Stimulated activated naive CD8-positive, alpha-beta T cell treated with anti-CD3 and anti-CD28 coated beads, Interleukin-15, Interleukin-2, amounts not matched to agents 100 ng/mL and 50 ng/mL, for 24 hours (primary cell): ENCODE data around the gene TRIM17.

Experiments
- H3K27ac Mint-ChIP-seq: one replicate; pipeline ENCODE4 v1.8.0; 2021; ENCODE audit warnings: mild to moderate bottlenecking, mixed read lengths
- H3K27me3 Mint-ChIP-seq: one replicate; pipeline ENCODE4 v1.8.0; 2021; ENCODE audit warnings: mixed read lengths
- H3K36me3 Mint-ChIP-seq: one replicate; pipeline ENCODE4 v1.8.0; 2021; ENCODE audit warnings: low read depth, mixed read lengths
- H3K4me1 Mint-ChIP-seq: one replicate; pipeline ENCODE4 v1.8.0; 2021; ENCODE audit warnings: low read depth, mixed read lengths
- H3K4me3 Mint-ChIP-seq: one replicate; pipeline ENCODE4 v1.8.0; 2021; ENCODE audit warnings: mild to moderate bottlenecking, mixed read lengths
- H3K9me3 Mint-ChIP-seq: one replicate; pipeline ENCODE4 v1.8.0; 2021; ENCODE audit warnings: mixed read lengths

Gene TRIM17

GRCh38 chr1:228455715-228456114 lies 39.1 kb upstream of the TRIM17 start:
- Mint-ChIP-seq H3K27ac (no peak overlapping the region), H3K4me1 (peaks cover 36% of the 10 kb centered on the region), H3K9me3 (no peaks in the 10 kb centered on the region), H3K36me3 (peaks cover 7% of the 10 kb centered on the region), H3K4me3 (peak overlapping the region; percentile 59), H3K27me3 (peaks cover 7% of the 10 kb centered on the region)

- no peak overlapping the region for H3K27ac Mint-ChIP-seq
- peaks cover 7% of the 10 kb centered on the region for H3K36me3 Mint-ChIP-seq
- H3K27me3 Mint-ChIP-seq = peaks cover 5% of the 10 kb centered on the region
- no peak overlapping the region for H3K4me3 Mint-ChIP-seq
- no peaks in the 10 kb centered on the region for H3K9me3 Mint-ChIP-seq
- peaks cover 27% of the 10 kb centered on the region for H3K4me1 Mint-ChIP-seq
Observed at GRCh38 chr1:228454238-228454637, 37.6 kb upstream of the TRIM17 start.

GRCh38 chr1:228453614-228454013 lies 37.0 kb upstream of the TRIM17 start:
- Mint-ChIP-seq H3K4me1 (peaks cover 25% of the 10 kb centered on the region), H3K36me3 (peaks cover 7% of the 10 kb centered on the region), H3K27me3 (peaks cover 5% of the 10 kb centered on the region), H3K27ac (no peak overlapping the region), H3K4me3 (no peak overlapping the region), H3K9me3 (no peaks in the 10 kb centered on the region)

DNA sequence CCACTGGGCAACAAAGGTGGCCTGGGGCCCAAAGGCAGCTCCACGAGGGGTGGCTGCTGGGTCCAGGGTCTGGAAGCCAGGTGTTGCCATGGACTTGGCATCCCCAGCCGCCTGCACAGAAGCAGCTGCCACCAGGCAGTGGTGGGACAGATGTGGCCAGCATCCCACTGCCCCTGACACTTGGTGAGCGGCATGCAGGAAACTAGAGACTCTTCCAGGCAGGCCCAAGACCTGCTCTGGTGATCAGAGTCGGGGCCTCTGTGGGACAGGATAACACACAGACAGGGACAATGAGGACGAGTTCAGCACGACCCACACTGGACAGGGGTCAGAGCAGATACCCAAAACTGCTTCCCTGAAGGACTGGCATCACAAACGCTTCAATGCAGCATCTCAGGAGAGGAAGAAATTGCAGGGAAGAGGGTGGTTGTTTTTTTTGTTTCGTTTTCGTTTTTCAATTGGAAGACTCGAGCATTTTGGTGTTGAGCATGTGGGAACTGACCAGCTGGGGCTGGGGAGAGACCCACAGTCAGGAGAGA lies 36.4 kb upstream of the TRIM17 start:
- peaks cover 5% of the 10 kb centered on the region for H3K27me3 Mint-ChIP-seq
- no peak overlapping the region for H3K4me3 Mint-ChIP-seq
- H3K9me3 Mint-ChIP-seq = no peaks in the 10 kb centered on the region
- H3K4me1 Mint-ChIP-seq = peaks cover 19% of the 10 kb centered on the region
- H3K36me3 Mint-ChIP-seq = peaks cover 7% of the 10 kb centered on the region
- H3K27ac Mint-ChIP-seq = no peak overlapping the region

GRCh38 chr1:228452194-228453021 lies 35.7 kb upstream of the TRIM17 start:
- Mint-ChIP-seq H3K36me3 (peaks cover 7% of the 10 kb centered on the region), H3K27ac (no peak overlapping the region), H3K4me3 (no peak overlapping the region), H3K4me1 (peaks cover 15% of the 10 kb centered on the region), H3K27me3 (peaks cover 11% of the 10 kb centered on the region), H3K9me3 (no peaks in the 10 kb centered on the region)

DNA sequence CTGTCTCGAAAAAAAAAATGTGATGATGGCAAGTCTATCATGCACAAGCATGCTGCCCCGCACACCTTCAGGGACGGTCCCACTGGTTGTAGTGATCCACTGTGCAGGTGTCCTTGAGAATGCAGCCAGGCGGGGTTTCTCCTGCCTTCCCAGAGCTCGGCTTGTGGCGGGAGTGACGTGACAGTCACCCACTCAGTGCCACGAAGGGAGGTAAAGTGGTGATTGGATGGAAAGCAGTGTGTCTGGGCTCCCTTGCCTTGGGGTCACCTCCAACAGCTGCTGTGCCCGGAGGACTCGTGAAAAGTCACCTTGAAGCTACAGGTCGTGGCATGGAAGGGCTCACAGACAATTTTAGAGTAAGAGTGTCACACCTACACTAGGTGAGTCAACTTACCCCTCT lies 33.5 kb upstream of the TRIM17 start:
- H3K27ac Mint-ChIP-seq = no peak overlapping the region
- no peak overlapping the region for H3K4me3 Mint-ChIP-seq
- H3K4me1 Mint-ChIP-seq = peaks cover 13% of the 10 kb centered on the region
- H3K9me3 Mint-ChIP-seq = no peaks in the 10 kb centered on the region
- peaks cover 7% of the 10 kb centered on the region for H3K36me3 Mint-ChIP-seq
- H3K27me3 Mint-ChIP-seq = peaks cover 20% of the 10 kb centered on the region

DNA sequence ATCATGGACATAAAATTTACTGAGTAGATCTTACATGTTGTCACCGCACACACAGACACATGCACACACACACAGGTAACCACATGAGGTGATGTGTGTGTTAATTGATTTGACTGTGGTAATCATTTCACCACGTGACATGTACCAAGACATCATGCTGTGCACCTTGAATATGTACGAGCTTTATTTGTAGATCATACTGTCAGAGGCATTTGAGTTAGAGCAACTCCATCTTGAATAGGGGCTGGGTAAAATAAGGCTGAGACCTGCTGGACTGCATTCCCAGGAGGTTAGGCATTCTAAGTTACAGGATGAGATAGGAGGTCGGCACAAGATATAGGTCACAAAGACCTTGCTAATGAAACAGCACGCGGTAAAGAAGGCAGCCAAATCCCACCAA lies 31.7 kb upstream of the TRIM17 start:
- peaks cover 35% of the 10 kb centered on the region for H3K27me3 Mint-ChIP-seq
- no peaks in the 10 kb centered on the region for H3K36me3 Mint-ChIP-seq
- H3K4me1 Mint-ChIP-seq = peaks cover 14% of the 10 kb centered on the region
- no peak overlapping the region for H3K4me3 Mint-ChIP-seq
- H3K9me3 Mint-ChIP-seq = no peaks in the 10 kb centered on the region
- H3K27ac Mint-ChIP-seq = no peak overlapping the region

- no peak overlapping the region for H3K27ac Mint-ChIP-seq
- H3K4me1 Mint-ChIP-seq = peaks cover 14% of the 10 kb centered on the region
- peaks cover 44% of the 10 kb centered on the region for H3K27me3 Mint-ChIP-seq
- no peaks in the 10 kb centered on the region for H3K9me3 Mint-ChIP-seq
- H3K4me3 Mint-ChIP-seq = peak overlapping the region; percentile 2
- no peaks in the 10 kb centered on the region for H3K36me3 Mint-ChIP-seq
Observed at GRCh38 chr1:228446852-228447251, 30.2 kb upstream of the TRIM17 start.

GRCh38 chr1:228445843-228446650 lies 29.4 kb upstream of the TRIM17 start:
- Mint-ChIP-seq H3K4me1 (peaks cover 14% of the 10 kb centered on the region), H3K27me3 (peaks cover 47% of the 10 kb centered on the region), H3K36me3 (no peaks in the 10 kb centered on the region), H3K4me3 (peak overlapping the region; percentile 75), H3K9me3 (no peaks in the 10 kb centered on the region), H3K27ac (peak overlapping the region; percentile 31)

DNA sequence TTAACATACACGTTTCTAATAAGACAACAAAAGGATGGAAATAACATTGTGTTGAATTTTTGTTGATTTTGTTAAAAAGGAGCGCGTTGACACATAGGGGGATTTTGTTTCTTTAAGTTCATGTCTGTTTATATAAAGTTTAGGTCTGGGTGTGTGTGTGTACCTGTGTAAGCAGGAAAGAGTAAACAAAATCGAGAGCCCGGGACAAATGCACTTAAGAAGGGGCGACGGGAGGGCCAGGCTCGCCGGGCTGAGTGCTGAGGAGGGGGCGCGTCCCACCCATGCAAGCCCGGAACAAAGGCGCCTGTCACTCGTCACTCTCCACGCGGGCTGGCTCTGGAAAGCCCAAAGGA lies 28.8 kb upstream of the TRIM17 start:
- H3K27me3 Mint-ChIP-seq = peaks cover 53% of the 10 kb centered on the region
- no peaks in the 10 kb centered on the region for H3K9me3 Mint-ChIP-seq
- H3K36me3 Mint-ChIP-seq = no peaks in the 10 kb centered on the region
- peak overlapping the region; percentile 75 for H3K4me3 Mint-ChIP-seq
- H3K27ac Mint-ChIP-seq = peak overlapping the region; percentile 31
- H3K4me1 Mint-ChIP-seq = peaks cover 14% of the 10 kb centered on the region

- H3K27ac Mint-ChIP-seq = no peak overlapping the region
- H3K9me3 Mint-ChIP-seq = no peaks in the 10 kb centered on the region
- no peak overlapping the region for H3K4me3 Mint-ChIP-seq
- H3K27me3 Mint-ChIP-seq = peaks cover 65% of the 10 kb centered on the region
- peaks cover 14% of the 10 kb centered on the region for H3K4me1 Mint-ChIP-seq
- no peaks in the 10 kb centered on the region for H3K36me3 Mint-ChIP-seq
Observed at GRCh38 chr1:228443395-228443794, 26.7 kb upstream of the TRIM17 start.

DNA sequence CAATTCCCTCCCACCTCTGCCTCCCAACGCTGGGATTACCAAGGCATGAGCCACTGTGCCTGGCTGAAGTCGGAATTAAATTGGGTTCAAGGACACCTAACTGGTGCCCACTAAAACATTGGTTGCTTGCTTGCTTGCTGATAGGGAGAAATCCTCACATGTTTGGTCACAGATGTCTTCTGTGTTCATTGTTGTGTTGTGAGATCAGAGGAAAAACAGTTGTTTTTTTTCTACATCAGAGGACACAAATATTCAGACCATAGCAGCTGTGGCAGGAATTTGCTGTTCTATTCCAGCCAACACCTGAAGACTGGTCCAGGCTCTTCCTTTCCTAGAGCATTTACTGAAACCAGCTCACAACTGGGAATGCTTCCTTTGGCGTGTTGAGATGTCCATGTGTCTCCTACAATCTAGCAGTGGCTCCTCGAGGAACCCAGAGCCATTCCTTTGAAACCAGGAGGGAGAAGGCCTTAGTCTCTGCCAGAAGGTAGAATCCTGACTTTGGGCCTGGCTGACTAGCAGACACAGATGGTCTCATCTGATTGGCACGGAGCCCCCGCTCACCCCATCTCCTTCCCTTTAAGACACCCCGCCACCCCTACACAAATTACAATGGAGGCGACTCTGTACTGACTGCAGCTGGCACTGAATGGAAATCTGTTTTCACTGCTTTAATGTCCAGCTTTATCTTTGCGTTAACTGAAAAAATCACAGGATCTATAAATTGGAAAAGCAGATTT lies 24.3 kb upstream of the TRIM17 start:
- no peak overlapping the region for H3K27ac Mint-ChIP-seq
- H3K4me3 Mint-ChIP-seq = no peak overlapping the region
- H3K9me3 Mint-ChIP-seq = no peaks in the 10 kb centered on the region
- peaks cover 8% of the 10 kb centered on the region for H3K4me1 Mint-ChIP-seq
- peaks cover 56% of the 10 kb centered on the region for H3K27me3 Mint-ChIP-seq
- no peaks in the 10 kb centered on the region for H3K36me3 Mint-ChIP-seq

- no peak overlapping the region for H3K27ac Mint-ChIP-seq
- H3K27me3 Mint-ChIP-seq = peaks cover 42% of the 10 kb centered on the region
Observed at GRCh38 chr1:228438266-228438665, 21.6 kb upstream of the TRIM17 start.

GRCh38 chr1:228437424-228437962 lies 20.8 kb upstream of the TRIM17 start:
- no peak overlapping the region for H3K4me3 Mint-ChIP-seq
- H3K9me3 Mint-ChIP-seq = no peaks in the 10 kb centered on the region
- no peaks in the 10 kb centered on the region for H3K36me3 Mint-ChIP-seq
- no peak overlapping the region for H3K27ac Mint-ChIP-seq
- H3K4me1 Mint-ChIP-seq = no peaks in the 10 kb centered on the region
- H3K27me3 Mint-ChIP-seq = peaks cover 42% of the 10 kb centered on the region

More at GRCh38 chr1:228438266-228438665, 21.6 kb upstream of the TRIM17 start:
- Mint-ChIP-seq H3K4me3 (no peak overlapping the region), H3K36me3 (no peaks in the 10 kb centered on the region), H3K9me3 (no peaks in the 10 kb centered on the region), H3K4me1 (no peaks in the 10 kb centered on the region)
